ENCODE measurements around the gene GSTM1. TPM values are rescaled to one million over a fixed set of nuclear protein-coding genes. Genes with fewer than 3 reads are reported as not detected.

The GSTM1 gene
- total RNA-seq, result not detected in 2 replicates

DNA sequence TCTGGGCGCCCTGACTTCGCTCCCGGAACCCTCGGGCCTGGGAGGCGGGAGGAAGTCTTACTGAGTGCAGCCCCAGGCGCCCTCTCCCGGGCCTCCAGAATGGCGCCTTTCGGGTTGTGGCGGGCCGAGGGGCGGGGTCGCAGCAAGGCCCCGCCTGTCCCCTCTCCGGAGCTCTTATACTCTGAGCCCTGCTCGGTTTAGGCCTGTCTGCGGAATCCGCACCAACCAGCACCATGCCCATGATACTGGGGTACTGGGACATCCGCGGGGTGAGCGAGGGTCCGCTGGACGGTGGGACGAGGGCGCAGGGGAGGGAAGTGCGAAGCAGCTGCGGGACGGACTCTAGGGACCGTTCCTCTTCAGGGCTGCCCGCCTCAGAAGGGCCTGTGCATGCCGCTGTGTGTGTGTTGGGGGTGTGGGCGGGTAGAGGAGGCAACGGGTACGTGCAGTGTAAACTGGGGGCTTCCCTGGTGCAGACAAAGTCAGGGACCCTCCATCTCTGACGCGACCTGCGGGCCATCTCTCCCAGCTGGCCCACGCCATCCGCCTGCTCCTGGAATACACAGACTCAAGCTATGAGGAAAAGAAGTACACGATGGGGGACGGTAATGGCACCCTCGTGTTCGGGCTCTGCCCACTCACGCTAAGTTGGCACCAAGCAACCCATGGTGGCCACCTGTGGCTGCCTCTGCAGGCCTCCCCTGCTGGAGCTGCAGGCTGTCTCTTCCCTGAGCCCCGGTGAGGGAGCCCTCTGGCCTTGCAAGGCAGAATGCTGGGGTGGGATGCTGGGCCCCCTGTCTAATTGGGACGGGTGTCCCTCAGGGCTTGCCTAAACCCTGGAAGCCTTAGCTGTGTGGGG, at the start of gene GSTM1:
GSTM1 (plus strand) TSS at position 177 of the 859 bp plus-strand sequence; CDS start at position 234, 57 bp downstream.
- TF ChIP-seq, protein P1, sequence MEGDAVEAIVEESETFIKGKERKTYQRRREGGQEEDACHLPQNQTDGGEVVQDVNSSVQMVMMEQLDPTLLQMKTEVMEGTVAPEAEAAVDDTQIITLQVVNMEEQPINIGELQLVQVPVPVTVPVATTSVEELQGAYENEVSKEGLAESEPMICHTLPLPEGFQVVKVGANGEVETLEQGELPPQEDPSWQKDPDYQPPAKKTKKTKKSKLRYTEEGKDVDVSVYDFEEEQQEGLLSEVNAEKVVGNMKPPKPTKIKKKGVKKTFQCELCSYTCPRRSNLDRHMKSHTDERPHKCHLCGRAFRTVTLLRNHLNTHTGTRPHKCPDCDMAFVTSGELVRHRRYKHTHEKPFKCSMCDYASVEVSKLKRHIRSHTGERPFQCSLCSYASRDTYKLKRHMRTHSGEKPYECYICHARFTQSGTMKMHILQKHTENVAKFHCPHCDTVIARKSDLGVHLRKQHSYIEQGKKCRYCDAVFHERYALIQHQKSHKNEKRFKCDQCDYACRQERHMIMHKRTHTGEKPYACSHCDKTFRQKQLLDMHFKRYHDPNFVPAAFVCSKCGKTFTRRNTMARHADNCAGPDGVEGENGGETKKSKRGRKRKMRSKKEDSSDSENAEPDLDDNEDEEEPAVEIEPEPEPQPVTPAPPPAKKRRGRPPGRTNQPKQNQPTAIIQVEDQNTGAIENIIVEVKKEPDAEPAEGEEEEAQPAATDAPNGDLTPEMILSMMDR (conservative IDR thresholded peaks at IDR 0.05; ENCODE audit: low read depth, low read length), result peak; percentile 32
- no peak for DNase-seq (ENCODE audit: low read depth)
- H3K4me3 ChIP-seq (ENCODE audit: low read depth, low read length), result peak within 1 kb of the TSS; percentile 58

DNA sequence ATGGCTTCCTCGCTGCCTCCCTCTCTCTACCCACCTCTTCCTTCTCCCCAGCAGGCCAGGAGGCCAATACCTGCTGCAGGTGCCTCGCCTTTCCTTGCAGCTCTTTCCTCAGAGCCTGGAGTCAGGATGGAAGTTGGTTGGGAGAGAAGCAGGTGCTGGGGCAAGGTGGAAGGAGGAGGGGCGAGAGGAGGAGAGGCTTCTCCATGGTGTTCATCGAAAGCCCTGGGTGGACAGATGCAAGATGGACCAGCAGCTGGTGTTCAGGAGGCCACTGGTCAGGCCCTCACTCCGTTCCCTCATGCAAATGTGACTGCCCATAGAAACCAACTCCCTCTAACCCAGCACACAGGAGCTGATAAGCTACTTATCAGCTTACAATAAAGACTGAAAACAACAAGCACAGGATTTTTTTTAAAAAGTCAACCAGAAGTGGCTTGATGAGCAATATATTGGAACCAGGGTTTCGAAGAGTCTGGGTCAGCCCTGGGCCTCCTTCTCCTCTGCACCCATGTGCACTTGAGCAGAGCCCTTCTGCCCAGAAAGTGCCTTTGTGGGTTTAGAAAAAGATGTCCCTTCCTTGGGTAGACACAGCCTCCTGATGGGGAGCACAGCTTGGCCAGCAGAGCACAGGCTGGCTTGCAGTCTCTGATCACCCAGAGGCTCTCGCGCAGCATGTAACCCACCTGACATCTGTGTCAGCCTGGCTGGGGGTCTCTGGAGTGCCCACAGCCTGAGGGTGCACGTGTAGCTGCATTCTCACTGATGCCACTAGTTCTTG, 48.4 kb upstream of the GSTM1 start:
- TF ChIP-seq, protein P1 (conservative IDR thresholded peaks at IDR 0.05; ENCODE audit: low read depth, low read length), result no peak

DNA sequence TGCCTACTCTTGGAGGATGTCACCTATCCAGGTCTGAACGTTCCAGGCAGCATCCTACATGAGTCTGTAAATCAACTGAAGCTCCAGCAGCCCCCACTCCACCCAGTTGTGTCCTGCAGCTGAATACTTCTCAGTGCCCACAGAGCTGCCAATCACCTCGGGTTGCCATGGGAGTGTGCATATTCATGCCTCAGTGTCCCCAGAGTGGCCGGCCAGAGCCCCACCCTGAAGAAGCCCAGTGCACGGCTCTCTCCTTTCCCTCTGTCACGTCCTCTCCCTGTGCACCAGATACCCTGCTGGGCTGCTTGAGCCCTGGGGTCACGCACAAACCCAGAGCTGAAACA, 47.8 kb upstream of the GSTM1 start:
- DNase-seq (ENCODE audit: low read depth), result no peak
- TF ChIP-seq, protein P1 (conservative IDR thresholded peaks at IDR 0.05; ENCODE audit: low read depth, low read length), result no peak
- no peak overlapping the region for H3K4me3 ChIP-seq (ENCODE audit: low read depth, low read length)

More for the DNA sequence above, 48.4 kb upstream of the GSTM1 start:
- H3K4me3 ChIP-seq (ENCODE audit: low read depth, low read length), result no peak overlapping the region
- no peak for DNase-seq (ENCODE audit: low read depth)

DNA sequence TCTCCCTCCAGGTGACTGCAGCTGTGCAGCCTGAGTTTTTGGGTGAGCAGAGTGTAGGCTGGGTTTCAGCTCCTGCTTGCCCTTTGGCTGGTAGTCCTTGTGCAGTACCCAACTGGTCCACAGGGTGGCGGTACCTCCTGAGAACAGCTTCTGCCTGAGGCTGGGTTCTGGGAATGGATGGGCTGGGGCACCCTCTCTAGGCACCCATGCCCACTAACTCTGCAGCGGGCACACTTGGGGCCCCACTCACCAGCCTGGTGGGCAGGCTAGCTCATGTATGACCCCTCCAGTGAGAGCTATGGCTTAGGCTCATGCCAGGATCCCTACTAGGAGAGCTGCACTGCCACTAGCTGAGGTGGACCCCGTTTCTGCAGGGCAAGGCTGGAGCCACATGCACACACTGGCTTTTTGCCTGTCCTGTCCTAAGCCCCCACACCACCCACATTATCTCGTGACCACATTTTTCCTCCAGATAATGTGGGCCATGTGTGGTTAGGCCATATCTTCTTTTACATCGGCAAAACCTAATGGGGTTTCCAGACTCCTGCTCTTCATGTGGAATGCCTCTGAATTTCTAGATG, 47.2 kb upstream of the GSTM1 start:
- DNase-seq (ENCODE audit: low read depth), result no peak

DNA sequence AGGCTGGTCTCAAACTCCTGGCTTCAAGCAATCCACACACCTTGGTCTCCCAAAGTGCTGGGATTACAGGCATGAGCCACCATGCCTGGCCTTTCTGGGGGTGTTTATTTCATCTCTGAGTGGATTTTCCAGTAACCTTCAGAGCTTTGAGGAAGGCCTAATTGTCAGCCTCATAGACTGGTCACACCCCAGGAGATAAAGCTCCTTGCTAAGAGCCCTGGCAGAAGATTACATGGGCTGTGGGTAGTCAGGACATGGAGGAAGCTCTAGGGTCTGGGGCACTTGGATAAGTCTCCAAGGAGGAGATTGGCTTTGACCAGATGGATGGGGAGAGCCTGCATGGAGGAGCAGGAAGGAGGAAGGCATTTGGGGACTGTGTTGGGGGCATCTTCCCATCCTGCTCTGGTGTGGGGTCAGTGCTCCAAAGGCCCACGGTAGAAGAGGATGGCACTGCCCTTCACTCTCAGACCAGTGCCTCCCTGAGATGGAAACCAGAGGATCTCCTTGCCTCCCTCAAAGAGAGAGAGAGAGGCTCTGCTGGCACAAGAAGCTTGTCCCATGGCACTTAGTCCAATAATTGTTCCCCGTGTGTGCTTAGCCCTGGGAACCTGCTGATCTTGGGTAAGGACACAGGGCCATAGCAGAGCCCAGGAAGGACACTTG, 46.4 kb upstream of the GSTM1 start:
- no peak for DNase-seq (ENCODE audit: low read depth)
- H3K4me3 ChIP-seq (ENCODE audit: low read depth, low read length), result no peak overlapping the region

More for the DNA sequence above, 47.2 kb upstream of the GSTM1 start:
- TF ChIP-seq, protein P1 (conservative IDR thresholded peaks at IDR 0.05; ENCODE audit: low read depth, low read length), result peak; percentile 84
- H3K4me3 ChIP-seq (ENCODE audit: low read depth, low read length), result no peak overlapping the region

DNA sequence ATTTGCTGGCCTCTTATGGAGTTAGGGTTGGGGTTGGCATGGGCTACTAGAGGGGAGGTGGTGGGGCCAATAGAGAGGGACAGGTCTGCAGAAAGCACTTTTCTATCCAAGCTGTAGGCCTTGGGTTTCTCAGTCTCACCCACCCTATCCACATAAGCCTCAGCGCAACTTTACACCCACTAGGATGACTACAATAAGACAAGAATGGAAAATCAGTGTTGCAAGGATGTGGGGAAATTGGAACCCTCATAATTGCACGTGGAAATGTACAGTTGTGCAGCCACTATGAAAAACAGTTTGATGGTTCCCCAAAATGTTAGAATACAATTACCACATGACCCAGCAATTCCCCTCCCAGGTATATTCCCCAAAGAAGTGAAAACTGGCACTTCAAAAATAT, 45.8 kb upstream of the GSTM1 start:
- no peak overlapping the region for H3K4me3 ChIP-seq (ENCODE audit: low read depth, low read length)
- TF ChIP-seq, protein P1 (conservative IDR thresholded peaks at IDR 0.05; ENCODE audit: low read depth, low read length), result no peak
- DNase-seq (ENCODE audit: low read depth), result no peak

More for the DNA sequence above, 46.4 kb upstream of the GSTM1 start:
- TF ChIP-seq, protein P1 (conservative IDR thresholded peaks at IDR 0.05; ENCODE audit: low read depth, low read length), result no peak
